Neuronal stem cell (in vitro differentiated cells): ENCODE data around the gene MAD1L1.

Experiments used
- DNase-seq: peaks from one replicate; pipeline ENCODE4 v3.0.0-alpha.2; 2013; ENCODE audit warnings: low spot score
- H2AFZ ChIP-seq: one replicate; pipeline ENCODE4 v1.6.1; 2013; ENCODE audit warnings: mild to moderate bottlenecking, low read length, inconsistent platforms
- H2AK5ac ChIP-seq: 2 replicates; pipeline ENCODE4 v1.6.1; 2013; ENCODE audit warnings: low read depth, mild to moderate bottlenecking, inconsistent platforms, low read length, moderate library complexity, mixed read lengths
- H2BK120ac ChIP-seq: 2 replicates; pipeline ENCODE4 v1.6.1; 2013; ENCODE audit warnings: low read depth, mild to moderate bottlenecking, inconsistent platforms, low read length, moderate library complexity, mixed read lengths
- H2BK12ac ChIP-seq: one replicate; pipeline ENCODE4 v1.6.1; 2013; ENCODE audit warnings: low read length, inconsistent platforms
- H2BK15ac ChIP-seq: 2 replicates; pipeline ENCODE4 v1.6.1; 2013; ENCODE audit warnings: mild to moderate bottlenecking, low read length, inconsistent platforms, mixed read lengths
- H2BK5ac ChIP-seq: one replicate; pipeline ENCODE4 v1.6.1; 2013; ENCODE audit warnings: inconsistent platforms, mild to moderate bottlenecking, low read length, moderate library complexity
- H3K14ac ChIP-seq: one replicate; pipeline ENCODE4 v1.6.1; 2013; ENCODE audit warnings: low read length, inconsistent platforms
- H3K18ac ChIP-seq: 2 replicates; pipeline ENCODE4 v1.6.1; 2013; ENCODE audit warnings: low read length, inconsistent platforms
- H3K23ac ChIP-seq: 2 replicates; pipeline ENCODE4 v1.6.1; 2013; ENCODE audit warnings: low read depth, mild to moderate bottlenecking, mixed read lengths, low read length, inconsistent platforms; ENCODE audit not compliant: poor library complexity
- H3K27ac ChIP-seq: replicated peaks from 3 replicates; pipeline ENCODE4 v1.5.1; 2013; ENCODE audit warnings: low read length, inconsistent platforms
- H3K27me3 ChIP-seq, 3 experiments: 2 replicates each; pipeline ENCODE4 v1.6.1; 2013; ENCODE audit warnings: low read length in 3 of 3, mild to moderate bottlenecking in 2 of 3, inconsistent platforms in 1 of 3, low read depth in 1 of 3, mixed read lengths in 1 of 3, moderate library complexity in 1 of 3; ENCODE audit not compliant: control insufficient read depth in 3 of 3, insufficient read depth in 3 of 3
- H3K36me3 ChIP-seq, 2 donors: replicated peaks in 1 of 2; 2 replicates each; pipeline ENCODE4 v1.6.1; 2013; ENCODE audit warnings: low read length in 2 of 2; ENCODE audit not compliant: control insufficient read depth in 2 of 2, insufficient read depth in 2 of 2
- H3K4ac ChIP-seq: 2 replicates; pipeline ENCODE4 v1.6.1; 2013; ENCODE audit warnings: inconsistent platforms, mild to moderate bottlenecking, low read length, moderate library complexity
- H3K4me1 ChIP-seq, 2 donors: 1 replicate in 1 of 2; 2 replicates in 1 of 2; pipeline ENCODE4 v1.6.1; 2013; ENCODE audit warnings: low read length in 2 of 2, low read depth in 1 of 2; ENCODE audit not compliant: control insufficient read depth in 2 of 2, insufficient read depth in 1 of 2
- H3K4me2 ChIP-seq: one replicate; pipeline ENCODE4 v1.6.1; 2013; ENCODE audit warnings: mild to moderate bottlenecking, low read length, inconsistent platforms; ENCODE audit not compliant: insufficient read depth, poor library complexity, severe bottlenecking
- H3K4me3 ChIP-seq, 2 donors: 2 replicates each; pipeline ENCODE4 v1.5.1; 2013; ENCODE audit warnings: low read length in 2 of 2, mild to moderate bottlenecking in 2 of 2, inconsistent platforms in 1 of 2, moderate library complexity in 1 of 2
- H3K79me1 ChIP-seq: one replicate; pipeline ENCODE4 v1.6.1; 2013; ENCODE audit warnings: low read depth, mild to moderate bottlenecking, inconsistent platforms, low read length, moderate library complexity
- H3K9ac ChIP-seq: one replicate; pipeline ENCODE4 v1.6.1; 2013; ENCODE audit warnings: mild to moderate bottlenecking, low read depth, low read length, inconsistent platforms; ENCODE audit not compliant: poor library complexity
- H3K9me3 ChIP-seq, 2 donors: replicated peaks in 1 of 2; 2 replicates each; pipeline versions ENCODE3 to v1.6.1; 2013; ENCODE audit warnings: low read length in 2 of 2, mild to moderate bottlenecking in 2 of 2, inconsistent platforms in 1 of 2, low read depth in 1 of 2, mixed read lengths in 1 of 2, moderate library complexity in 1 of 2; ENCODE audit not compliant: control insufficient read depth in 2 of 2, insufficient read depth in 1 of 2
- H4K8ac ChIP-seq: one replicate; pipeline ENCODE4 v1.6.1; 2013; ENCODE audit warnings: low read depth, mild to moderate bottlenecking, inconsistent platforms, low read length, moderate library complexity
- H4K91ac ChIP-seq: one replicate; pipeline ENCODE4 v1.6.1; 2013; ENCODE audit warnings: low read length, low read depth, mild to moderate bottlenecking, inconsistent platforms; ENCODE audit not compliant: poor library complexity
- WGBS, 2 donors: extraction: QIAGEN DNeasy Blood & Tissue Kit; methylation state at CpG; one replicate each; pipeline ENCODE4 v1.1.7; 2013; ENCODE audit warnings: missing lambda C conversion rate in 2 of 2, mixed read lengths in 1 of 2; ENCODE audit not compliant: insufficient read length in 2 of 2, insufficient replicate concordance in 1 of 2; ENCODE audit errors: extremely low coverage in 2 of 2; 5-methylcytosine and 5-hydroxymethylcytosine counted together

MAD1L1 gene

GRCh38 chr7:1952169-1952760 is 280.5 kb downstream of the MAD1L1 start:
- Histone ChIP-seq H2BK15ac (no peak overlapping the region), H3K9ac (peak overlapping the region; percentile 3), H2AK5ac (peak overlapping the region; percentile 81), H3K27ac (no peak overlapping the region), H4K91ac (peak overlapping the region; percentile 30), H3K36me3 (peaks cover 2 to 6% of the 10 kb centered on the region in 2 donors), H2BK12ac (peak overlapping the region; percentile 58), H3K27me3 (no peaks in the 10 kb centered on the region), H3K14ac (peak overlapping the region; percentile 56), H2AFZ (no peak overlapping the region), H3K4me2 (no peak overlapping the region), H3K79me1 (peaks cover 9% of the 10 kb centered on the region), H3K9me3 (no peaks in the 10 kb centered on the region), H3K23ac (peak overlapping the region; percentile 31), H3K4me1 (peaks cover 0 to 2% of the 10 kb centered on the region in 2 donors), H4K8ac (no peak overlapping the region), H3K4ac (no peak overlapping the region), H3K4me3 (no peak overlapping the region), H2BK5ac (no peak overlapping the region), H3K18ac (no peak overlapping the region), H2BK120ac (no peak overlapping the region)
- no CpG with 5 or more reads among the region's 28 CpGs for WGBS, 2 donors
- no peak for DNase-seq

- Histone ChIP-seq H3K27me3 (no peaks in the 10 kb centered on the region), H2BK5ac (no peak overlapping the region), H2AFZ (no peak overlapping the region), H3K36me3 (peaks cover 0 to 2% of the 10 kb centered on the region in 2 donors), H3K23ac (peak overlapping the region; percentile 6), H3K4me3 (no peak overlapping the region), H4K8ac (no peak overlapping the region), H3K4ac (no peak overlapping the region), H3K4me1 (peaks cover 0 to 2% of the 10 kb centered on the region in 2 donors), H2AK5ac (no peak overlapping the region), H3K27ac (no peak overlapping the region), H2BK12ac (no peak overlapping the region), H3K9me3 (no peaks in the 10 kb centered on the region), H3K79me1 (peaks cover 8% of the 10 kb centered on the region), H3K14ac (peak overlapping the region; percentile 17), H3K18ac (no peak overlapping the region), H3K4me2 (no peak overlapping the region), H4K91ac (no peak overlapping the region), H2BK120ac (no peak overlapping the region), H2BK15ac (no peak overlapping the region), H3K9ac (no peak overlapping the region)
- WGBS, 2 donors: no CpG with 5 or more reads among the region's 17 CpGs
- DNase-seq: no peak
These were observed 281.1 kb downstream of the MAD1L1 start for GRCh38 chr7:1951600-1951999.

GRCh38 chr7:1951159-1951536 is 281.6 kb downstream of the MAD1L1 start:
- peak overlapping the region; percentile 38 for H3K18ac ChIP-seq
- no peak overlapping the region for H3K4me2 ChIP-seq
- H3K9ac ChIP-seq: no peak overlapping the region
- no peaks in the 10 kb centered on the region for H3K9me3 ChIP-seq
- peak overlapping the region; percentile 17 for H3K14ac ChIP-seq
- H2BK15ac ChIP-seq: no peak overlapping the region
- WGBS, 2 donors: no CpG with 5 or more reads among the region's 10 CpGs
- H3K4me3 ChIP-seq: no peak overlapping the region
- H3K27ac ChIP-seq: no peak overlapping the region
- peaks cover 7% of the 10 kb centered on the region for H3K79me1 ChIP-seq
- no peaks in the 10 kb centered on the region for H3K27me3 ChIP-seq
- peak overlapping the region; percentile 24 for H4K8ac ChIP-seq
- H2AFZ ChIP-seq: no peak overlapping the region
- H3K36me3 ChIP-seq: no peaks in the 10 kb centered on the region
- H3K4me1 ChIP-seq: peaks cover 0 to 2% of the 10 kb centered on the region in 2 donors
- peak overlapping the region; percentile 80 for H3K23ac ChIP-seq
- no peak overlapping the region for H2BK12ac ChIP-seq
- no peak overlapping the region for H4K91ac ChIP-seq
- no peak overlapping the region for H2BK120ac ChIP-seq
- no peak overlapping the region for H3K4ac ChIP-seq
- no peak overlapping the region for H2AK5ac ChIP-seq
- DNase-seq: no peak
- H2BK5ac ChIP-seq: peak overlapping the region; percentile 60

GRCh38 chr7:1950452-1951158 is 282.1 kb downstream of the MAD1L1 start:
- H2BK120ac ChIP-seq: no peak overlapping the region
- H3K14ac ChIP-seq: peak overlapping the region; percentile 79
- no peak overlapping the region for H3K4me2 ChIP-seq
- no peak overlapping the region for H2BK15ac ChIP-seq
- H3K27me3 ChIP-seq: no peaks in the 10 kb centered on the region
- peaks cover 0 to 2% of the 10 kb centered on the region in 2 donors for H3K4me1 ChIP-seq
- H4K8ac ChIP-seq: peak overlapping the region; percentile 24
- no peak overlapping the region for H2BK5ac ChIP-seq
- no peak overlapping the region for H3K9ac ChIP-seq
- no CpG with 5 or more reads among the region's 26 CpGs for WGBS, 2 donors
- H3K18ac ChIP-seq: peak overlapping the region; percentile 19
- no peak overlapping the region for H2BK12ac ChIP-seq
- no peak overlapping the region for H3K27ac ChIP-seq
- no peaks in the 10 kb centered on the region for H3K9me3 ChIP-seq
- H2AFZ ChIP-seq: no peak overlapping the region
- H3K36me3 ChIP-seq: no peaks in the 10 kb centered on the region
- peaks cover 7% of the 10 kb centered on the region for H3K79me1 ChIP-seq
- no peak overlapping the region for H4K91ac ChIP-seq
- no peak overlapping the region for H3K4me3 ChIP-seq
- H2AK5ac ChIP-seq: no peak overlapping the region
- H3K4ac ChIP-seq: no peak overlapping the region
- DNase-seq: no peak
- H3K23ac ChIP-seq: peak overlapping the region; percentile 80
